ENCODE measurements around the gene RRBP1. TPM values are rescaled to one million over a fixed set of nuclear protein-coding genes. Genes with fewer than 3 reads are reported as not detected.

RRBP1 gene
- total and polyA plus RNA-seq, 2 donors from 2014 or later = 83.4 to 231 TPM

DNA sequence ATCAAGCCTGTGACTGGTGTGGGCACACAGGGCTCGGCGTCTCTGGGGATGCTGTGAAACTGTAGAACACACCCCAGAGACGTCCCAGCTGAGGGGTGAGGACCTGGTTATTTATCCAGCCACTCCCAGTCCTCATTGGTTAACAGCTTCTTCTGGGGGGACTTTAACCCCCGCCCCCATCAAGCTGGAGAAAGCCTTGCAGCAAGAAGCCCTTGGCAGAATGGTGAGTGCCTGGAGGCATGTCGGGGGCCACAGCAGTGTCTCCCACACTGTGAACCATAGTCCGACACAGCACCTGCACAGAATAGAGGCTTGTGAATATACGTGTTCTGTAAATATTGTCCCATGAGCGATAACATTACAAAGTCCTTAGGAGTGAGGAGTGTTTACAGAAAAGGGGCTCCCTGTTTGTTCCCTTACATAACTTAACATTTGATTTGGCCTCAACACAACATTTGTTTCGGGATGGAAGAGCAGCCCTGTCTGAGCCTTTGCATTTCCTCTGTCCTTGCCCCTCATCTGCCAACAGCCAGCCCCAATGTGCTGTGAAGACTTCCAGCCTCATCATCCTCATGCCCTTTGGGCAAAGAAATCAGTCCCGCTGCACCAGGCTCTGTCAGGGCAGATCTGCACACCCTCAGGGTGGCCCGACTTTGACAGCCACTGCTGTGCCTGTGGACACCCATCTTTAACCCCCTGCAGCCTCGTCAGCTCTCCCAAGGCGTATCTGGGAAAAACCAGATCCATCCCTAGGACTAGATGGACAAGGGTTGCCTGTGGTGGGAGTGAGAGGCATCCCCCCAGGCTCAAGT is 2.2 kb upstream of the RRBP1 start:
- Histone ChIP-seq H3K36me3 (ENCODE audit: control insufficient read depth in 2 of 3, insufficient read depth in 3 of 3, low read length in 3 of 3) (no peaks in the 10 kb centered on the region), H3K4me3 (ENCODE audit: low read length in 3 of 3) (no peak overlapping the region), H3K4me1 (ENCODE audit: control insufficient read depth in 2 of 3, insufficient read depth in 2 of 3, low read depth in 1 of 3, low read length in 3 of 3) (peaks cover 0 to 29% (median 20%) of the 10 kb centered on the region in 3 donors), H3K27me3 (ENCODE audit: control insufficient read depth, insufficient read depth, low read length) (no peaks in the 10 kb centered on the region), H3K27ac (ENCODE audit: low read depth in 2 of 2, low read length in 2 of 2) (peak overlapping the region in 1 of 2 donors; percentile 7), H3K9me3 (ENCODE audit: control insufficient read depth in 2 of 3, insufficient read depth in 1 of 3, low read length in 3 of 3) (no peaks in the 10 kb centered on the region), H3K9ac (ENCODE audit: low read length in 3 of 3) (no peak overlapping the region)
- DNase-seq (no peak), FAIRE-seq (no peak)
- intact Hi-C loops (cut with DNase I) = loop anchor here (5.0 kb wide), 1 partner anchor 213 kb away; no protein-coding TSS in a partner anchor
- no peak for TF ChIP-seq CTCF (IDR thresholded peaks at IDR 0.05; ENCODE audit: borderline replicate concordance, extremely low read depth, insufficient read depth)

DNA sequence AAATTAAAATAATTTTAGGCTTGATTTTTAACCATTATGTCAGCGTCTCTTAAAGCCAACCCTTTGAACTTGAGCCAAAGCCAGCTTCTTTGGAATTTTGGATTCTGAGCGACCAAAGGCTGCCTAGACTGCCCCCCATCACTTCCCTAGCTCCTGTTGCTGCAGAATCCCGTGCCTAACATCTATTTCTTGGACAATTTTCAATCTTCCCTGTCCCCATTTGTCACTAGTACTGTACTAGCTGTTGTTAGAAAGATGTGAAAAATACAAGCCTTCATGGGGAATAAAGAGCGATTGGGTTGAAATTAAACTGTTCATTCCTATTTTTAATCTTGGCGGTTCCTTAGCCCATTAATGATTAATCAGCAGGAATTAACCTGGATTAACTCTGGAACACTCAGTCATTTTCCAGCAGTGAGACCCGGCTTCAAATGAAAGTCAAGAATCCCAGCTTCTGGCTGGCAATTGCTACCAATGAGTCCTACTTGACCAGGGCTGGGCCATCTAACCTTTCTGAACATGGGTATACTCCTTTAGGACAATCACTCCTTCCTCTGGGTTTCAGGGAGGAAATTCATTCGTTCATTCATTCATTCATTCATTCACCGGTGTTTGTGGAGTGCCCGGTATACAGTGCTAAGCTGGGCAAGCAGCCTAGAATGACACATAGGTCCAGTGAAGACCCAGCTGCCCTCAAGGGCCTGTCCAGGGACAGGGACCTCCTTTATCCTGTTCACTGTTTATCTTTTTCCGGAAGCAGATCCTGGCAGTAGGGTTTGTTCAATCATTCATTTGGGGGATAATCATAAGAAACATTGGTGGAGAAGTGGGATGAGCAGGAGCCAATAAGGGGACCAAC is 1.4 kb upstream of the RRBP1 start:
- Histone ChIP-seq H3K9me3 (ENCODE audit: control insufficient read depth in 2 of 3, insufficient read depth in 1 of 3, low read length in 3 of 3) (no peaks in the 10 kb centered on the region), H3K27me3 (ENCODE audit: control insufficient read depth, insufficient read depth, low read length) (no peaks in the 10 kb centered on the region), H3K4me3 (ENCODE audit: low read length in 3 of 3) (peak overlapping the region in 2 of 3 donors; percentile 55 to 77), H3K9ac (ENCODE audit: low read length in 3 of 3) (no peak overlapping the region), H3K4me1 (ENCODE audit: control insufficient read depth in 2 of 3, insufficient read depth in 2 of 3, low read depth in 1 of 3, low read length in 3 of 3) (peaks cover 0 to 29% (median 20%) of the 10 kb centered on the region in 3 donors), H3K27ac (ENCODE audit: low read depth in 2 of 2, low read length in 2 of 2) (peak overlapping the region in 1 of 2 donors; percentile 90), H3K36me3 (ENCODE audit: control insufficient read depth in 2 of 3, insufficient read depth in 3 of 3, low read length in 3 of 3) (peaks cover 0 to 5% (median 0%) of the 10 kb centered on the region in 3 donors)
- FAIRE-seq (no peak), DNase-seq (no peak)
- no peak for TF ChIP-seq CTCF (IDR thresholded peaks at IDR 0.05; ENCODE audit: borderline replicate concordance, extremely low read depth, insufficient read depth)
- intact Hi-C loops (cut with DNase I) = loop anchor here (5.0 kb wide), 1 partner anchor 214 kb away; no protein-coding TSS in a partner anchor

- no peak for DNase-seq
- TF ChIP-seq CTCF (IDR thresholded peaks at IDR 0.05; ENCODE audit: borderline replicate concordance, extremely low read depth, insufficient read depth) = no peak
- H3K27me3 ChIP-seq (ENCODE audit: control insufficient read depth, insufficient read depth, low read length) = no peaks in the 10 kb centered on the region
- H3K4me3 ChIP-seq (ENCODE audit: low read length in 3 of 3) = peak overlapping the region; percentile 55 to 77 (median 62)
- intact Hi-C loops (cut with DNase I) = loop anchor here (5.0 kb wide), 1 partner anchor 214 kb away; no protein-coding TSS in a partner anchor
- FAIRE-seq = no peak
- H3K9me3 ChIP-seq (ENCODE audit: control insufficient read depth in 2 of 3, insufficient read depth in 1 of 3, low read length in 3 of 3) = no peaks in the 10 kb centered on the region
- H3K27ac ChIP-seq (ENCODE audit: low read depth in 2 of 2, low read length in 2 of 2) = peak overlapping the region; percentile 79 to 90
- peaks cover 0 to 8% (median 0%) of the 10 kb centered on the region in 3 donors for H3K36me3 ChIP-seq (ENCODE audit: control insufficient read depth in 2 of 3, insufficient read depth in 3 of 3, low read length in 3 of 3)
- H3K9ac ChIP-seq (ENCODE audit: low read length in 3 of 3) = peak overlapping the region in 2 of 3 donors; percentile 37 to 66
- H3K4me1 ChIP-seq (ENCODE audit: control insufficient read depth in 2 of 3, insufficient read depth in 2 of 3, low read depth in 1 of 3, low read length in 3 of 3) = peaks cover 0 to 29% (median 23%) of the 10 kb centered on the region in 3 donors
Observed at GRCh38 chr20:17682889-17683198, 802 bp upstream of the RRBP1 start.
